Posterior cingulate gyrus (tissue), 11 donors: ENCODE data around the gene NCKIPSD.

Experiments
- DNase-seq, 10 donors: peaks; one replicate each; pipeline versions ENCODE4 v3.0.0 to v3.0.0-alpha.2; 2020 to 2021; ENCODE audit warnings: mixed read lengths in 3 of 10
- intact Hi-C: fragments of 100-400 bp; cut with DNase I; formaldehyde crosslinking; loops from one replicate; pipeline ENCODE4 v1.15.1; 2023

Gene NCKIPSD

DNA sequence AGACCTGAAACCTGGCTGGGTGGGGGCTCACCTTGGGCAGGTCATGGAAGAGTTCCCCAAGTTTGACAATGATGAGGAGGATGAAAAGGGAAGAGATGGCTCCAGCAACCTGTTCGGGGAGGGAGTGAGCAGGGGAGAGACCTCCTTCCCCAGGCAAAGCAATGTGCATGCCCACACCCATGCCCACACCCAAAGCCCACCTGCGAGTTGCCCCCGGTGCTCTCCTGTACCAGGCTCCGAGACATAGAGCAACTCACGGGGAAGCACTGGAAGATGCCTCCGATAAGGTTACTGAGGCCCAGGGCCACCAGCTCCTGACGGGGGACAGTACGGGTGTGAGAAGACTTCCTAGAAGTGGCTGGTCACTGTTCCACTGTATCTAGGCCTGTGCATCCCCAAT is 55.3 kb downstream of the NCKIPSD start:
- DNase-seq = no peak
- intact Hi-C loops = no loop called here

DNA sequence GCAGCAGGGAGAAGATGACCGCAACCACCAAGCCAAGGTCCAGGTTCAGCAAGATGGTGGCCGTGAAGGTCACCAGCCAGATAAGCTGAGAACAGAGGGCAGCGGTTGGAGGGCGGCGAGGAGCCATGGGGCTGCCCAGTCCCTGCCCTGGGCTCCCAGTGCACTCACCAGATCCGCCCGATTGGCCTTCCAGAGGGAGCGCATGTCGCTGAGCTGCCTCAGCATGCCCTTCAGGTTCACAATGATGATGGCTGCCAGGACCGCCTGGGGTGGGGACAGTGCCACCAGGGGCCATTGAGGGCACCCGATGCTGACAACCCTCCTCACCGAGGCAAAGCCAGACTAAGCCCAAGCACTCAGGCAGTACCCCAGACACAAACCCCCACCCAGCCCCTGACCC is 55.8 kb downstream of the NCKIPSD start:
- peak in 2 of 10 donors; percentile 57 to 62 for DNase-seq
- intact Hi-C loops = no loop called here

DNA sequence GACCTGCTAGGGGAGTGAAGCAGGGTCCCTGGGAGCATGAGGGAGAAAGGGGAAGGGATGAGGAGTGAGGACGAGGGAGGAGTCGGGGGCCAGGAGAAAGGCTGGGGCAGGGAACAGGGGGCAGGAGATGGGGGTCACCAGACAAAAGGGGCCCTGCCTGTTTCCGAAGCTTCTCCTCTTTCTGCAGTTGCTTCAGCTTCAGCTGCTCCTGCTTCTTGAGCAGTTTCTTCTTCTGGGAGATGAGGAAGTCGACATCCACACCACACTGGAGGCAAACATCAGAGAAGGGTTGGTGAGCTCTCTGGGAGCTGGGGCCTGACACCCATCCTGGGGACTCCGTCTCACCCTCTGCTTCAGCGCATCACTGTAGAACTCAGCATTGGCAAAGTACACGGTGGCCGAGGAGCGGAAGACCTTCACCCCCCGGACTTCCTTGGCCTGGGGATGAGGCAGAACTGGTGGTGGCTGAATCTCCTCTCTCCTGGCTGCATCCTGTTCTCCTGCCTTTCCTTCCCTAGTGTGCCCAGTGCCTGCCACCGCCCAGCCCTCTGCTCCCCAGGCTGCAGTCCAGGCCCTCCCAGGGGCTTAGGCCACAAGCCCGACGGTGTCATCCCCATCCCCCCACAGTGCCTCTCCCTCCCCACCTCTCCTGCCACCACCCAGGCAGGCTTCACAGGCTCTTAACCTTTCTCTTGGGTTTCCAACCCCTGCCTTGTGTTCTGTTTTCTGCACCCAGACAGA is 57.3 kb downstream of the NCKIPSD start:
- intact Hi-C loops = no loop called here
- peak in 1 of 10 donors; percentile 64 for DNase-seq

DNA sequence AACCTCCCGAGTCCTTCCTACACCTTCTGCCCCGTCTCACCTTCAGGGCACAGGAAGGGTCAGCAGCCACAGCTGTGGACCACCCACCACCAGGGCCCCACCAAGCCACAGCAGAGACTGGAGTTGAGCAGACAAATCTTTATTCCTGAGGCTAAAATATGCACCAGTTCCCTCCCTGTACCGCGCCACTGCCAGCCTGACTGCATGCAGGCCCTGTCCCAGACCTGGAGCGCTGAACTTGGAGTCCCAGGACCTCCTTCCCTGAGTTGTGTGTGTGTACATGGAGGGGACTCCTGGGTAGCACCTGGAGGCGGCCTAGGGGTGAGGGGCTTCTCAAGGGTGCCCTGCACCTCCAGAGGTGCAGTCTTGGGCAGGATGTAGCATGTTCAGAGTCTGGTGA is 60.1 kb downstream of the NCKIPSD start:
- intact Hi-C loops = no loop called here
- DNase-seq = peak in 1 of 10 donors; percentile 51

DNA sequence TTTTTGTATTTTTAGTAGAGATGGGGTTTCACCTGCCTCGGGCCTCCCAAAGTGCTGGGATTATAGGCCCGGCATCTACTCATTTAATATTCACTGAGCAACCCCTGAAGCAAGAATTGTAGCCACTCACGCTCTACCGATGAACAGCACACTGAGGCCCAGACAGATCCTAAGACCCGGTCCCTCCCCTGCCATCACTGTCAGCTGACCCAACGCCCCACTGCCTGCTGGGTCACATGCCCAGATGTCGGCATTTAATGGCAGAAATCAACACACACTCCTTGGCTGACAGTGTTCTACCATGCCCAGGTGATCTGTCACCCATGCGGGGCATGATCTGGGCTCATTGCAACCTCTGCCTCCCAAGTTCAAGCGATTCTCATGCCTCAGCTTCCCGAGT is 60.9 kb downstream of the NCKIPSD start:
- no peak for DNase-seq
- intact Hi-C loops = no loop called here

DNA sequence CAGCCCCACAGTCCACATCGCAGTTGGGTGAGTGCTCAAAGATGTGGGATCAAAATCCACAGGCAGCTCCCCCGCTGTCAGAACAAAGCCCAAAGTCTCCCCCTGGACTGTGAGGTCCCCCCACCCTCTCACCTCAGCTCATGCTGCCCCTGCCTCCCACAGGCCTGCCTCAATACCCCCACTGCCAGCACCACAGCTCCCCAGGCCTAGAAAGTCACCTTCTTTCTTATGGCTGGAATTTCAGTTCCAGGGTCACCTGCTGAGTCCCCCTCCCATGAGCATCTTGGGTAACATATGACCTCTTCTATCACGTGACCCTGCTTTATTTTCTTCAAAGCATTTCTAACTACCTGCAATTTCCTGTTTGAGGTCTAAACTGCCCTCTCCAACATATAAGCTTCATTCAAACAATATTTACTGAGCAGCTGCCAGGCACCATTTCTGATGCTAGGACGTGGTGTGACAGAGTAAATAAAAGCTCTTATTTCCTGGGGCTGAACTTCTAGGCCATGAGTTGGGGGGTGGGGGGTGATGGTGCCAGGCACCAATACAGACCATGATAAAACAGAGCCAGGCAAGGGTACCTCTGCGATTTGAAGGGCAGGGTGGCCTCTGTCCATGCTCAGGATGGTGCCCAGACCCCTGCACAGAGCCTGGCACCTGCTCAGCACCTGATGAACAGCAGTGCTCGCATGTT is 61.7 kb downstream of the NCKIPSD start:
- intact Hi-C loops = no loop called here
- DNase-seq = no peak
